ENCODE results near the gene PTPRR. TPM values are rescaled to one million over a fixed set of nuclear protein-coding genes. Genes with fewer than 3 reads are reported as not detected.
"Not testable (repeated sequence)": the region's sequence is repeated elsewhere in the genome, so short reads cannot be mapped to it uniquely, and the experiment has no call there.

Gene PTPRR
- total RNA-seq, 1 donor from 2014 or later, result not detected

DNA sequence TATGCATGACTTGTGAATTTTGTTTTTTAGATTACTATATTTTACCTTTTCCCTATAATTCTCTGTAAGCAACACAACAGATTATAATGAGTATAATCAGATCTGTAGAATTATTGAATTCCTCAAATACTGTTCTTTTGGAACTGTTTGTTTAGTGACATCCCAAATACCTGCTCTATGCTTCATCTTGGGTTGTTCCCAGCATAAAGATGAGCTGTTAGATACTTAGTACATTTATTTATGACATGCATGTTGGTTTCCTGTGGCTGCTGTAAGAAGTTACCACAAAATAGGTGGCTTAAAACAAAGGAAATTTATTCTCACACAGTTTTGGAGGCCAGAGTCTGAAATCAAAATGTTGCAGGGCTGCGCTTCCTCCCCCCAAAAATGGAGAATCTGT is 78.4 kb downstream of the PTPRR start:
- intact Hi-C loops (cut with micrococcal nuclease), result no loop called here

DNA sequence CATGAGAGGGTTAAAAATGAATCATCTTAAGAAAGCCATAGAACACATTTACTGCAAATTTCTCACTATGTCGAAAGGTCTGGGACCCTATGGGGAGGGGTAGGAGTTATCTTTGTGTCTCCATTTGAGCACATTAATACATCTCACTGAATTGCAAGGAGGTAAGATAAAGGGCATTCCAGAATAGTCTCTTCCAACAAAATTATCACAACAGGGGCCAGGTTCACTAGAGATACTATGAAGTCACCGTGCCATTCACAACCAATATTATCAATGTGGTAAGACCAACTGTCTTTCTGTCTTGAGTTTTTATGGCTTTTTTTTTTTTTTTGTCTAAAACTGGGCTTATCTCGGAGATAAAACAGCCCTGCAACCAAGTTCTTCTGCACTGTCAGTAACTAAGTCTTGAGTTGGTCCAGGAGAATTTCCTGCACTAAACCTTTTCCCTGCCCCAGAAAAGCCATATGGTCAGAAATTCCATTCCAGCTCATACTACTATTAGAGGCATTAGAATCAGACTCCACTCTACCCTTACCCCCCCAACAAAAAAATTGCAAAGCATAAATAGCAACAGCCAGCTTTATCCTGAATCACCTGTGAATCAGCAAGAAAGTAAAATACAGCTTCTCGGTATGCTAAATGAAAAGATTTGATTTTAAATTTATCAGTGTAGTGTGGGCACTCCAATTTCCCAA is 79.7 kb downstream of the PTPRR start:
- intact Hi-C loops (cut with micrococcal nuclease), result no loop called here

DNA sequence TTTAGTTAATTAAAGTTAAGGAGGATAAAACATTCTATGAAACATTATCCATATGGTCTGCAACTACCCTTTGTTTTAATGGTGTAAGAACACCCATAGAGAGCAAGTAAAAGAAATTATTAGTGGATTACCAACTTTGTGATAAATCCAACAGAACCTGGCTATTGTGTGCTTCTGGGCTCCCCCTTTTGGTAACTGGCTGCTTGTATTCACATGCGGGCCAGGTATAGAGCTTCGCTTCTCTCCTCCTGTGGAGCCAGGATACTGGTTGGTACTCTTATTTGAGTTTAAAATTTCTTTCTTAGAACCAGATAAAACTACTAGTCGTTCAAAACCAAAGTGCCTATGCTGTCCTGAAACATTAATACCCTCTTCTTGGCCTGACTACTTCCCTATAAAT is 81.0 kb downstream of the PTPRR start:
- intact Hi-C loops (cut with micrococcal nuclease), result no loop called here

DNA sequence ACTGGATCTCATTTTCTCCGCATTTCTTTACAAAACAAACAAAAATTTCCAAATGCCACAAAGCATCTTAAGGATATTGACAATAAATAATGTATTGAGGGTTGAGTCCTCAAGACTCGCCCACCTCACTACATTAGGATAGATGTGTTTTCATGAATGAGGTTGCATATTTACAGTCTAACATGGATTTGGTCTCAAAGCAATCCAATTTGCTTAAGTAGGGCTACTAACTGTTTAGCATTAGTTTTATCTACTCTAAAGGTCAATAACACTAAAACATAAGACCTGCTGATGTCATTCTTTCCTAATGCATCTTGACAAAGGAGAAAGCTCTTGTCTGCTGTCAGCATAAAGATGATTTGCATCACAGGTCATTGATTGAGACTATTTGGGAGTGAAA is 82.4 kb downstream of the PTPRR start:
- intact Hi-C loops (cut with micrococcal nuclease), result no loop called here

DNA sequence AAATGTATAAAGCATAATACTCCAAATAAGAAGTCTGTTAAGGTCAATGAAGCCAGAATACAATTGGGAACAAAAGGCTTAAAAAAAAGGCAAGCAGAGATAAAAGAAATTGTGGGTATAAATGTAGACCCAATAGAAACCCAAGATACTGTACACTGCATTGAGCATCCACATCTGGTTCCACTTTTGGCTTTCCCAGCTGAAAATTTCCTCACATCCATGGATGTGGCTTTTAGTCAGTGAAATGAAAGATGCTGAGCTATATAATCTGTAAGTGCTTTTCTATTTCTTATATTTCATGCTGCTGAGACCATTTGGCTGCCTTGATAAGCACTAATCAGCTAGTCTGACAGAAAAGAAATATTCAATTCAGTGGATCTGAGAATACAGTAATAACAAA is 83.5 kb downstream of the PTPRR start:
- intact Hi-C loops (cut with micrococcal nuclease), result no loop called here

DNA sequence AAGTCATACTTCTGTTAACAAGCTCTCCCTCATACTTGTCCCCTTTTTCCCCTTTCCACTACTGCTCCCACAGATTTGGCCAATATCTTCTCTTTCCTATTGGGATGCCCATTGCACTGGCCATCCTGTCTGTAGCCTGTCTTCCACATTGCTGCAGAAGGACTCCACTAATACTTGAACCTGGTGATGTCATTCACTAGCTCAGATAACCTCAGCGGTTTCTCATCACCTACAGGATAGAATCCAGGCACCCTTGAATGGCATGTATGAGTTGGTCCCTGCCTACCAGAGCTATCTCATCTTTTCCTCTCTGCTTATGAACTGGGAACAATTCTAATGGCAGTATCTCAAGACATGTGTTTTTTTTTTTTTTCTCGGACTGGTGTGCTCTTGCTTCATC is 84.6 kb downstream of the PTPRR start:
- intact Hi-C loops (cut with micrococcal nuclease), result no loop called here

DNA sequence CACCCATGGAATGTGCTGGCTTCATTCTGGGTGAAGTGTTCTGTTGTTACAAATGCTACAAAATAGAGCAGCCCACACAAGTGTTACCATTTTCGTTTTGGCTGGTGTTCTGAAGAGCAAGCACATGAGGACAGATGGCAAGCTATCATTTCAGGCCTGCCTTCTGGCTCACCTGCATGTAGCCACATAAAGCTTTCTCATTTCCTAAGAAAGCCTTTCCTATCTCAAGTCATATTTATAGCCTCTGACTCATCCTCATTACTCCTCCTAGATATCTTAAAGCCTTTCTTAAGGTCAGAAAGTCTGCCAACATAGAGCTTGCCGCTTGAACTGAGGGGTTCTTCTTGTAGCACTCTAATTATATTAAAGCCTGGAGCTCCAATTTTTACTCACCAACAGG is 89.0 kb downstream of the PTPRR start:
- intact Hi-C loops (cut with micrococcal nuclease), result no loop called here

DNA sequence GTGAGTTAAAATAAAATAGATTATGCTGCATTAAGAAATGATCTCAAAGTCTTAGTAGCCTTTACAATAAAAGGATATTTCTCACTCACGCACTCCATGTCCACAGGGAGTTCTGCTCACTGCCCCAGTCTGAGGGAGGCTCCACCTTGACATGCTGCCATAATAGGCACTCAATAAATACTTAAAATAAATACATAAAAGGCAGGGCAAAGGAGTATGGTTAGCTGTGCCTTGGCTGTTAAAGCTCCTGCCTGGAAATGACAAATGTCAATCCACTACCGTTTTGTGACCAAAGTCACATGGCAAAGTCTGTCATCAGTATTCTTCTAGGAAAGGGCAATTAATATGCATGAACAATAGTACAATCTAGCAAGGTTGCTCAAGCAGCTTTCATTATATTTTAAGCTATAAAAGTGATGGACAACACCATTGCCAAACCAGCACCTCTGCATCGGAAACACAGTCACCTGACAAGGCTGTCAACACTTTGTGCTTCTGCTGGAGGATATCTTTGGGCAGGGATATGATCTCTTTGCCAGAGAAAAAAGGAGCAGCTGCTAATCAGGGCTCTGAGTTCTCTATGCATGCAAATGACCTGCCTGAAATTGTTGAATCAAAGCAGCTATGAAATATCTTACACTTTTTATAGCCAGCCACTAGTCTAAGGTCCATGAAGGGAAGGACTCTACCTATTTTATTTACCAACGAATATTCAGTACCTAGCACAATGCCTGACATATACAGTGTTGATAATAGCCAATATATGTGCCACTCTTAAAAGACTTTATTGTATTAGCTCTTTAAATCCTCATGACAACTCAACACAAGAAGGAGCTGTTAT is 90.1 kb downstream of the PTPRR start:
- intact Hi-C loops (cut with micrococcal nuclease), result no loop called here

DNA sequence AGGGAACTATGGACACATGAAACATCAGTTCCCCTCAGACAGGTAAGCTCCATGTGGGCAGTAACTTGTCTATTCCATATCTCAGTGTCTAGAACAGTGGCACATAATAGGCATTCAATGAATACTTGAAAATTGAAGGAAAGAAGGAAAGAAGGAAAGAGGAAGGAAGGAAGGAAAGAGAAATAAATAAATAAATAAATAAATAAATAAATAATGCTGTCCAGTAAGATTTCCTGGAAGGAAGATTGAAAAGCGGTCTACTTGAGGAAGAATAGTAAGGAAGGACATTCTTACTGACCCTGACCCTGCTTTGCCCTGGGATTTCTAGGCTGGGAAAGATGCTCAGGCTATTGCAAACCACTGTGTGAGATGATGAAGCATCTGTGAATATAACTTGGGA is 91.5 kb downstream of the PTPRR start:
- intact Hi-C loops (cut with micrococcal nuclease), result no loop called here

DNA sequence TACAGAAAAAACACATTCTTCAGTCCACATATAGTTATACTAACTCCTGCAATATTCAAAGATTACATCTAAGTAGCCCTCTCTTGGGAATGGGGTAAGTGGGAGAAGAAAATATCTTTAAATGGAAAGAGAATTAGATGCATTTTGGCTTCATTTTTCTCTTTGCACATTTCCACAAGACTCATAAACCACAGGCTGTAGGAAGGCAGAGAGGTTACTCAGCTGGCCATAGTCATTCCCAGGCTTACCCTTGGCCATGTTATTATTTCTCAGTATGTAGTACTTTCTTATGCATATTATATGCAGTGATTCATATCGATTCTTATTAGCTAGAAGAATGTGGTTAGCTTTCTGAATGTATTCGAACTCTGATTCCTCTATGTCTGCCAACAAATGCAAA is 92.2 kb downstream of the PTPRR start:
- intact Hi-C loops (cut with micrococcal nuclease), result no loop called here

DNA sequence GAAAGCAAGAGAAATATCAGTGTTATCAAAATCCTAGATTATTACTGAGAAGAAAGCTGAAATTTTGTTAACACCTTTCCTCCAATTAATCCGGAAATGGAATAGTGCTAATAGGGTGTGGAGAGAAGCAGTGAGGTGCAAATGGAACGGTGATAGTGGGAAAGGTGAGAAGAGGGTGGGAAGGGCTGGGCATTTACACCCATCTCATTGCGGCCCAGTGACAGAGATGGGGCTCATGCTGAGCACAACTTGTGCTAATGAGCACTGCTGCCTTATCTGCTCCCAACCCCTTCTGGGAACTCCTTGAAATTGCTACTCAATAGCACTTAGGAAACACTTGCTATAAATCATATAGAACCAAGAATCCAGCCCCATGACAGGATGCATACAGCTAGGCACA is 94.4 kb downstream of the PTPRR start:
- intact Hi-C loops (cut with micrococcal nuclease), result no loop called here

DNA sequence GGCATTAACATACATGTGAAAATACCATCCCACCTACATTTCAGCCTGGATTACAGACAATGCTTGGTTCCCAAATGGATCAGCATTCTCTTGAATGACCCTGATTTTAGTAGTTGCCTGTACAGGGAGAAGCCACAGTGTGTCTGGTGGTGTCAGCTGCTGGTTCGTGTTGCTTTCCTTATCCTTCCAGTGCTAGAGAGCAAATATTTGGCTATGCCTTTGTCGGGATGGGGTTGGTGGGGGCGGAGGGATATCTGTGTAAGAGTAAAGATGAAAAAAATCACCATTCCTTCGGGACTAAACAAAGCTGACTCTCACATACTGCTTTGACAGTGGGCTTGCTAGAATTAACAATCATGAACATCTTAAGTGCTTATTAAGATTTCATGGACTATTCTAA is 96.0 kb downstream of the PTPRR start:
- intact Hi-C loops (cut with micrococcal nuclease), result no loop called here

DNA sequence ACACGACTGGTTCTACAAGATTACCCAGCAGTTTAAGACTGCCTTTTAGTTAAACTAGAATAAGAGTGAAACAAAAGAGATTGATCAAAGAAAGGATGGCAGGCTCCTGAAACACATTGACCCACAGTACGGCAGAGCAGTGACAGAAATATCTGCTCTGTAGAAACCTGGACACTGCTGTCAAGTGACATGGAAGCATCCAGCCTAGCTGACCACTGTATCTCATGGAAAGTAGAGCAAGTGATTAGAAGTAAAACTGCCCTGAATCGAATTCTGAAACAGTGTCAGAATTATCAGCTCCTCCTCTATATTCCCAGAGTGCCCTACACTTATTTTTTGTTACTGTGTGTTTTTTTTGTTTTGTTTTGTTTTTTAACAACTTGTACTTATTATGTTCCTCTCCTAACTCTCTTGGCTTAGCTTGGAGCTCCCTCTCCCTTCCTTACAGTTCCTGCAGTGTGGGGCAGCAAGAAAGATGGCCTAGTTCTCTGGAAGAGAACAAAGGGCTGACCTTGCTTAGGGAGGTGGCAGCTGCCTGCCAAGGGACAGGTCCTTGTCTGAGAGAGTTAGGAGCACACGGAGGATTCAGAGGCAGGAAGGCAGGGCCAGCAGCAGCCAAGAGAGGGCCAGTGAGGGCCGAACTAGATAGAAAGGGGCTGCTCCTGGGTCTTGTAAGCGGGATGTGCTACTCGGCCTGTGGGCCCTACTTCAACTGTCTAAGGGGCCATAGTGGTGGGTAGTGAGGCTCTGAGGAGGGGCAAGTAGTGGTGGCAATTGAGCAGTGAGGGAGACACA is 97.2 kb downstream of the PTPRR start:
- intact Hi-C loops (cut with micrococcal nuclease), result no loop called here

DNA sequence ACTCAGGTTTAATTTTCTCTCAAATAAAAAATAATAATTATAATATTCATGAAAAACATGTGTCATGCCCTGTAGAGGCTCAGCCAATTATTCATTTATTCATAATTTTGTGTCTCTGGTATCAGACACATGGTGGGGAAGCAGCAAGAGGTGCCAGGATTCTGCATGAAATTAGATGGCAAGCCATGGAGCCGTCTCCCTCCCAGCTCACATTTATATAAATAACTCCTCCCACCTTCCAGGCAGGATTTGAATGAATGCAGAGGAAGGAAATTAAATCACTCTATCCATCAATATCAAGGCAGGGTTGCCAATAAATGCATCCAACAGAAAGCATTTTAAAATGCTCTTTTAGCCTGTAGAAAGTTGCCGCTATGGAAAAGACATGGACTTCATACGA is 98.1 kb downstream of the PTPRR start:
- intact Hi-C loops (cut with micrococcal nuclease), result no loop called here

DNA sequence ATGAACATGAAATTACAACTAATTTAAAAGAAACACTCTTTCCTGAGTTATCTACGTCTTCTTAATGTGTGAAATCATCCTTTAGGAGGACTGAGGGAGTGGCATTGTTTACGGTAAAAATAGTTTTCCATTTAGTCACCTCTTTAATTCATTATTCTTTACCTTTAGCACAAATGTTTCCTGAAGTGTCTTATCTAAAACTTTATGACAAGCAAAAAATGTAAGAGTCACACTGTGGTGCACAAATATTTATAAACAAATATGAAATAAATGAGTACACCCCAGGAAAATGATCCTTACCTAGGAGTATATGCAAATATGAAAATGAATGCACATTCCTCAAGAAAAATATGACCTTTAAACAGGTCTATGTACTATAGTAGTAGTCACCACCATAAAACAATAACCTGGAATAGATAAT is 104.6 kb downstream of the PTPRR start:
- intact Hi-C loops (cut with micrococcal nuclease), result no loop called here

DNA sequence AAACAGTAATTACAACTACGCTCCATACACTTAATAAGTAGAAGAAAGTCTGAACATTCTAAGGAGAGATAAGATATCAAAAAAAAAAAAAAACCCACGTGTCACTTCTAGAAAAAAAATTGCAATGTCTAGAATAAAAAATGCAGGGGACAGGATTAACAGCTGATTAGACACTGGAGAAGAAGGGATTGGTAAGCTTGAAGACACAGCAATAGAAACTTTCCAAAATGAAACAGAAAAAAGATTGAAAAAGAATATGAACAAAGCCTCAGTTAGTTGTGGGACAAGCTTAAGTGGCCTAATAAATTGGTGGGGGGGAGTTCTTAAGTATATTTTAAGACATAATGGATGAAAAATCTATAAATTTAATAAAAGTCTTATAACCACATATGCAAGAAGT is 105.5 kb downstream of the PTPRR start:
- intact Hi-C loops (cut with micrococcal nuclease), result no loop called here

DNA sequence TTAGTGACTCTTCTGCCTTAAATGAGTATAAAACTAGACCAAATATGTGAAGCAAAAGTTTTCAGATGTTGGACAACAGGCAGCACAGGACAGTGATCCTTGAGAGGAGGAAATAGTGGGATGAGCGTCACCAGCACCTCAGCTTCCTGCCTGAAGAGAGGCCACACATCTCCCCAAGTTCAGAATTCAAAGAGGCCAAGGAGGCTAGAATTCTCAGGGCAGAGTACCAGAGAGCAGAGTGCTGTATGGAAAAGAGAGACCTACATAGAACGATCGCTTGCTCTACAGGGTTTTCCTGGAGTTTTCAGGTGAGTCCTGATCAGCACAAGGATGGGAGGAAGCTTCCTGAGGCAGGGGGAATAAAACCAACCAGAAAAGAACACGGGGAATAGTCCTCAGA is 107.0 kb downstream of the PTPRR start:
- intact Hi-C loops (cut with micrococcal nuclease), result no loop called here

DNA sequence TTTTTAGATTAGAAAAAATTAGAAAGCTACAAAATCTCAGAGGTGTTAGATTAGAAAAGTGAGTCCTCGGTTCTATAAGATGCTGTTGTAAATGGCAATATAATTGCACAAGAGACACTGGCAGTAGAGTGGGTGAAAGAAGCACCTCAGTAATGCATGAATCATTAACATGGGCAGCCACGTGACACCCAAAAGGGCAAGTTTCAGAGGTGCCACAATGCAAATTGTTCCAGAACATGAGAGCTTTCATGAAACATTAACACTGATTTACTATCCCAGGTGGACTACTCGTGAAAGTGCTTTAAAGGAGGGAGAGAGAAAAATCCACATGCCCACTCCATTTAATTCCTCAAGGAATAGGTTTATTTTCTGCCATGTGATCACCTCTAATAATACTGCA is 108.4 kb downstream of the PTPRR start:
- intact Hi-C loops (cut with micrococcal nuclease), result no loop called here

DNA sequence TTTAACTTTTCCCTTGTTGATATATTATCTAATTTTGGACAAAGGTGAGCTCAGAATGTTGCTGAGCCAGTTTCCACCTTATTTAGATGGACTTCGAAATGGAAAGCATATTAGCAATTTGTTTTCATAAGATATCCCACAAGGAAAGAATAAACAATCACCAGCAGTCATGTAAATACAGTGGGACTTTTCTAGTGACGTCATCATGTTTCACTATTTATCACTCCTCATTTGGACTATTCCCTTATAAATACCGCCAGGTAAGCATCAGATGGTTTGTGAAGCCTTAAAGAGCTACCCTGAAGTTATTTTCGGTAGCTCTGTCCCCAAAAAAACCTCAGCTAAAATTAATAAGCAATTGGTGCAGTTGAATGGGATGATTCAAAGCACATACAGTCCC is 110.7 kb downstream of the PTPRR start:
- intact Hi-C loops (cut with micrococcal nuclease), result no loop called here

DNA sequence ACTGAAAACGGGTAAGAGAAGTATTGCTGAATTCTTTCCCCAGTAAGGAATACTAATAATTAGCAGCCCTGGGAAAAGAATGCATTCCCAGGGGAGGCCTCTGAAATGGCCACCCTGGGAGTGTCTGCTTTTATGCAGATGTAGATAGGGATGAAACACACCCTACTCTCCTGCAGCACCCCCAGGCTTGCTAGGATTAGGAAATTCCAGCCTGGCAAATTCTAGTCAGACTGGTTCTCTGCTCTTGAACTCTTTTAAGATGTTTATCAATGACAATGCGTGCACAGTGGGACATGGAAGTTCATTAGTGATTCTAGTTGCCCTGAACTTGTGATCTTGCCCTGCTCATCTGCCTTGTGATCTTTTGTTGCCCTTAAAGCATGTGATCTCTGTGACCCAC is 112.5 kb downstream of the PTPRR start:
- intact Hi-C loops (cut with micrococcal nuclease), result not testable (repeated sequence)

DNA sequence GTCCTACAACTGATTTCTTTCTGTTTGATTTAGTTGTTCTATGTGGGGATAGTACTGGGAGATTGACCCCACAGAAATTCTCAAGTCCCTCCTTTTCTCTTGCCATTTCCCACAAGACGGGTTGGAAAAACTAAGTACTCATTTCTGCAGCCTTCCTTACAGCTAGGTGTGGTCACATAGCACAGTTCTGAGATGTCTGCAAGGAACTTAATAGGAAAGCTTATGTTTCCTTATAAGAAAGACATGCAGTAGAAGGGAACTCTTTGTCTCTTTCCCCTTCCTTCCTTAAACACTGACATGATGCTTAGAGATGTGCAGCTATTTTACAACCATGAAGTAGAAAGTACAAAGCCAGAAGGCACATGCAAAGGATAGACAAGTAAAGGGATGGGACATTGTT is 113.7 kb downstream of the PTPRR start:
- intact Hi-C loops (cut with micrococcal nuclease), result no loop called here

DNA sequence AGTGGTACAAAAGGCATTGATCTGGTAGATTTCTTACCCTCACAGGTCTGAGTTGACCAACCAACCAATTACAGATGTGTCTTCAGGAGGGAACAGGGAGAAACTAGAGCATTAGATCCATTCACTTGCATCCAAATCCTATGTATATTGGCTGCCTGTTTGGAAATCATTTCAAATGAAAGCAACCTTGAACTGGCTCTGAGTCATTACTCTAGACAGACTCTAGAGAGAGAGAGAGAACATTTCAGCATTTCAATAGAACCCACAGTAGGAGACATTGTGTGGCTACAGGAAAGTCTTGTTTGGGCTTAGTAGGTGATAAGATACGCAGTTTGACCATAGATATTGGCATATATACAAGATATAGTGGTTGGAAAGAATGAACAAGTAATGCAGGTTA is 114.5 kb downstream of the PTPRR start:
- intact Hi-C loops (cut with micrococcal nuclease), result no loop called here
